Measurements from ENCODE around the gene MROH2B.

Gene MROH2B

GRCh38 chr5:40962207-40962955 is 108.8 kb downstream of the MROH2B start:
- DNase-seq = no peak

- DNase-seq = no peak
Observed at GRCh38 chr5:40960037-40960436, 111.1 kb downstream of the MROH2B start.

- DNase-seq = no peak
Observed at GRCh38 chr5:40958811-40959210, 112.3 kb downstream of the MROH2B start.

GRCh38 chr5:40957048-40957447 is 114.1 kb downstream of the MROH2B start:
- DNase-seq = no peak

- no peak for DNase-seq
Observed at GRCh38 chr5:40955313-40955712, 115.8 kb downstream of the MROH2B start.
